NCI-H510A (cell line): ENCODE measurements around the gene NACA2.
"Not testable (repeated sequence)": the region's sequence is repeated elsewhere in the genome, so short reads cannot be mapped to it uniquely, and the experiment has no call there.

ENCODE experiments used
- DNase-seq: peaks from one replicate; lab custom pipeline; 2025; lab: John Stamatoyannopoulos, UW

The NACA2 gene

GRCh38 chr17:61575983-61576382 lies 15.0 kb downstream of the NACA2 start:
- DNase-seq, result no peak

GRCh38 chr17:61575352-61575975 lies 15.6 kb downstream of the NACA2 start:
- DNase-seq, result no peak

- no peak for DNase-seq
These were observed 16.3 kb downstream of the NACA2 start for GRCh38 chr17:61574542-61575351.

- DNase-seq, result not testable (repeated sequence)
These were observed 18.5 kb downstream of the NACA2 start for GRCh38 chr17:61572547-61572946.

GRCh38 chr17:61571624-61572023 lies 19.4 kb downstream of the NACA2 start:
- DNase-seq, result no peak

GRCh38 chr17:61570118-61570517 lies 20.9 kb downstream of the NACA2 start:
- DNase-seq, result no peak

- DNase-seq, result not testable (repeated sequence)
These were observed 21.5 kb downstream of the NACA2 start for GRCh38 chr17:61569525-61569924.

- no peak for DNase-seq
These were observed 22.6 kb downstream of the NACA2 start for GRCh38 chr17:61568219-61569072.

DNA sequence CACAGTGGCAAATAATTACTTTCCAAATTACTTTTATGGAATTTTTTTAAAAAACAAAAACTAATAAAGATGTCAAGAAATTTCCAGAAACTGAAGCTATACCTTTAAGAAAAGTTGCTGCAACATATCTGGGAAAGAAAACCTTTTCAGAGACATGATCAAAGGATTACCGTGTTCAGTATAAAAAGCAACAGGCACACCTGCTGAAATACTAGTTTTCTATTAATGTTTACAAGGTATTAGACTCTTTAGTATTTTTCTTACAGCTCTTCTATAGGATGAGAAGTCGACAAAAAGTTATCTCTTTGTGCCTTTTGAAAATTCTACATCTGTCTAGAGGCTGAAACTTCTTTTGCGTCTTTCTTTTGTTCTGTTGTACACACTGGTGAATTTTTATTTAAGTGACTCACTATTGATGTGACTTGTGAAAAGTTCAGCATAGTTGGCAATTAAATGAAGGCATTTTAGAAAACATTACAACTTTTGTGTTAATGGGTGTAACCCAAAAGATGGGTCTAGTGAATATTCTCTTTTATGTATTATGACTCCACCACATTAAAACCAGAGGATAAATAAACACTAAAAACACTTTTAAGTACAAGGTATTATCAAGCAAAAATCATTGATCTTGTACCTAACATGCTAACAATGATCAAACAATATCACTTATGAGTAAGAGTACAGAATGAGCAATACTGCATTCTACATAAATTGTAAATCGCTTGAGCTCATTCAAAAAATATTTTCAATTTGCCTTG lies 23.8 kb downstream of the NACA2 start:
- no peak for DNase-seq

DNA sequence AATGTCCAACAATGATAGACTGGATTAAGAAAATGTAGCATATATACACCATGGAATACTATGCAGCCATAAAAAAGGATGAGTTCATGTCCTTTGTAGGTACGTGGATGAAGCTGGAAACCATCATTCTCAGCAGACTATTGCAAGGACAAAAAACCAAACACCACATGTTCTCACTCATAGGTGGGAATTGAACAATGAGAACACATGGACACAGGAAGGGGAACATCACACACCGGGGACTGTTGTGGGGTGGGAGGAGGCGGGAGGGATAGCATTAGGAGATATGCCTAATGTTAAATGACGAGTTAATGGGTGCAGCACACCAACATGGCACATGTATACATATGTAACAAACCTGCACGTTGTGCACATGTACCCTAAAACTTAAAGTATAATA lies 24.6 kb downstream of the NACA2 start:
- not testable (repeated sequence) for DNase-seq

DNA sequence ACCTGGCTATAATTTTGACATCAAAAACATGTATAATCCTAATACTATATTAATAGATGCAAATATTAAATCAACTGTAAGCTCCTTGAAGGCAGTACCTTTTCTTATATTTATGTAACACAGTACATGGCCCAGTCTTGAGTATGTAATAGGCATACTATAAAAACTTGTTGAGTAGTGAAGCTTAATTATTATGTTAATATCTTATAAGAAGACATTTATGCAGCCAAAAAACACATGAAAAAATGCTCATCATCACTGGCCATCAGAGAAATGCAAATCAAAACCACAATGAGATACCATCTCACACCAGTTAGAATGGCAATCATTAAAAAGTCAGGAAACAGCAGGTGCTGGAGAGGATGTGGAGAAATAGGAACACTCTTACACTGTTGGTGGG lies 25.2 kb downstream of the NACA2 start:
- not testable (repeated sequence) for DNase-seq

GRCh38 chr17:61565213-61565612 lies 25.8 kb downstream of the NACA2 start:
- DNase-seq, result no peak

GRCh38 chr17:61562287-61562686 lies 28.7 kb downstream of the NACA2 start:
- no peak for DNase-seq

DNA sequence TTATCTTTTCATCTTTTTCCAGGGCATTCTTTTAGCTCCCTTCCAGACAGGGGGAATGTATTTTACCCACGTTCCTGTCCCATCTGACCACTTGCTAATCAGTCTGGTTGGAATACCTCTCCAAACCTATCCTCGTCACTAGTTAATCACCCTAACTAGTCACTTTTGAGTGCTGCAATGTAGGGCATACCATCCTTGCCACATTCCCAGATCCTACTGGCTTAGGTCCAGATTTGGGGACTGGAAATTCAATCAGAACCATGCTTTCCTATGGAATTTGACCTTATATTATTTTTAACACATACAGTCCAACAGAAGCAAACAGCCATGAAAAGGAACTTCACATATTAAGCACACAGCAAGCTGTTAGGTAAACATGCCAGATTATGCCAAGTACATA lies 29.7 kb downstream of the NACA2 start:
- DNase-seq, result no peak

DNA sequence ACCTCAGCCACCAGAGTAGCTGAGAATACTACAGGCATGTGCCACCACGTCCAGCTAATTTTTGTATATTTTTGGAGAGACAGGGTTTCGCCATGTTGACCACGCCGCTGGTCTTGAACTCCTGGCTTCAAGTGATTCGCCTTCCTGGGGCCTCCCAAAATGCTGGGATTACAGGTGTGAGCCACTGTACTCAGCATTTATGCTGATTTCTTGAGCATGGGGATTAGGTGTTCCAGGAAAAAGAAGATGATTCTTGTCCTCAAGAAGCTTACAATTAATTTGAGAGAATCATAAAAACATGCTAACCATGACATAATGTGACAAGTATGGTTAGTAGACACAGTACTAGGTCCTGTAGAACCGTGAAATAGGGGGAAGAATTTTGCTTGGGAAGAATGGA lies 30.9 kb downstream of the NACA2 start:
- no peak for DNase-seq

- no peak for DNase-seq
These were observed 34.5 kb downstream of the NACA2 start for GRCh38 chr17:61556224-61557188.

DNA sequence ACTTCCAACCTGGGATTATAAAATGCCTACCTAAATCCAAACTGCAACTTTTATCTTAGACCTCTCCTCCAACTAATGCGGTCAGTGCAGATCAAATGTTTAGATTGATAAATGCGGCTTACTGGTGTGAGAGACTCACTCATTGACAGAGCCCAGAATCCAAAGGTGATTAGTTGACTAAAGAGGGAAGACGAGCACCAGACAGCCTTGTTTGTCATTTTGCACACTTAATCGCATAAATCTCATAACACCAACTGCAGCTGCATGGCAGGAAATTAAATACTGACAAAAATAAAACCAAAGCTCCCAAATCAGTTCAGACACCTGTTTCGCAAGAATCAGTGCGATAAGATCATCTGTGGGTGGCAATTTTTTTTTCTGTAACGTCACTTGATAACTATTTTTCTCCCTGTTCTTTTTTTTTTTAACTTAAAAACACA lies 35.9 kb downstream of the NACA2 start:
- DNase-seq, result no peak

- DNase-seq, result no peak
These were observed 36.8 kb downstream of the NACA2 start for GRCh38 chr17:61554209-61554608.

- not testable (repeated sequence) for DNase-seq
These were observed 38.5 kb downstream of the NACA2 start for GRCh38 chr17:61552560-61552959.

DNA sequence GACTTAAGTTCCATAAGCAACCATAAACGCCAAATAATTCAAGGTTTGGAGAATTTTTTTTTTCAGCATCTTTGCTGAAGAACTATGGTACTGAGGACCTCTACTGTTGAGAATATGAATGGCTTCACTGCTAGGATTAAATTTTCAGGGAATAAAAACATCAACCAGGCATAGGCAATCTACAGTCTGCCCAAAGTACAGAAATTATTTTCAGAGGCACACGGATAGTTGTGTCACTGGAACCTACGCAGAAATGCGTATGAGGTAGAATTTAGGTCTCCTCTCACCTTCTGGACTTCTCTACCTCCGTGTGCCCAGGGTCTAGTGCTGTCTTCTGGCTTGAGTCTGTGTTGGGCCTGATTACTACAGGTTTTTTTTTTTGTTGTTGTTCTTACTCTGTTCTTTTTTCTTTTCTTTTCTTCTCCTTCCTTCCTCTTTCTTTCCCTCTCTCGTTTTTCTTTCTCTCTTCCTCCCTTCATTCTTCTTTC lies 39.7 kb downstream of the NACA2 start:
- DNase-seq, result no peak
